Daoy (cell line): ENCODE measurements around the gene MMP7. TPM values are rescaled to one million over a fixed set of nuclear protein-coding genes. Genes with fewer than 3 reads are reported as not detected.
"Not testable (repeated sequence)": the region's sequence is repeated elsewhere in the genome, so short reads cannot be mapped to it uniquely, and the experiment has no call there.

ENCODE experiments used
- DNase-seq: peaks from one replicate; pipeline ENCODE4 v3.0.0-alpha.2; 2015; ENCODE audit warnings: low read depth
- total RNA-seq: library from RNA; depleted of rRNA; stranded (reverse); fragments of >200 nt; shearing (Covaris generic); gene quantifications from 2 replicates; pipeline ENCODE4 v1.2.3, GENCODE V29; 2014

Gene MMP7
- total RNA-seq, 1 experiment from 2014 or later: 4.7 TPM

GRCh38 chr11:102539567-102539966 lies 9.0 kb upstream of the MMP7 start:
- no peak for DNase-seq

- no peak for DNase-seq
Observed at GRCh38 chr11:102538932-102539331, 8.4 kb upstream of the MMP7 start.

GRCh38 chr11:102534261-102534872 lies 3.8 kb upstream of the MMP7 start:
- no peak for DNase-seq

GRCh38 chr11:102528618-102529017 lies 1.9 kb downstream of the MMP7 start:
- DNase-seq: no peak

GRCh38 chr11:102527684-102528083 lies 2.9 kb downstream of the MMP7 start:
- no peak for DNase-seq

- DNase-seq: no peak
Observed at GRCh38 chr11:102527041-102527440, 3.5 kb downstream of the MMP7 start.

GRCh38 chr11:102523887-102524286 lies 6.7 kb downstream of the MMP7 start:
- no peak for DNase-seq

- no peak for DNase-seq
Observed at GRCh38 chr11:102523189-102523570, 7.4 kb downstream of the MMP7 start.

- no peak for DNase-seq
Observed at GRCh38 chr11:102522312-102523188, 8.0 kb downstream of the MMP7 start.

- no peak for DNase-seq
Observed at GRCh38 chr11:102521121-102521520, 9.4 kb downstream of the MMP7 start.

GRCh38 chr11:102520514-102520913 lies 10.0 kb downstream of the MMP7 start:
- no peak for DNase-seq

- no peak for DNase-seq
Observed at GRCh38 chr11:102518296-102519094, 12.1 kb downstream of the MMP7 start.

- no peak for DNase-seq
Observed at GRCh38 chr11:102517670-102518069, 12.9 kb downstream of the MMP7 start.

GRCh38 chr11:102516179-102516578 lies 14.4 kb downstream of the MMP7 start:
- DNase-seq: no peak

GRCh38 chr11:102513869-102514268 lies 16.7 kb downstream of the MMP7 start:
- DNase-seq: no peak

GRCh38 chr11:102510439-102511135 lies 20.0 kb downstream of the MMP7 start:
- no peak for DNase-seq

- DNase-seq: not testable (repeated sequence)
Observed at GRCh38 chr11:102502831-102503230, 27.7 kb downstream of the MMP7 start.

- DNase-seq: no peak
Observed at GRCh38 chr11:102500829-102501228, 29.7 kb downstream of the MMP7 start.

- DNase-seq: no peak
Observed at GRCh38 chr11:102499931-102500330, 30.6 kb downstream of the MMP7 start.

GRCh38 chr11:102499151-102499550 lies 31.4 kb downstream of the MMP7 start:
- DNase-seq: no peak

GRCh38 chr11:102497061-102497460 lies 33.5 kb downstream of the MMP7 start:
- no peak for DNase-seq
